GM12864 (cell line): ENCODE measurements around the gene ASS1.
A peak's percentile ranks its signal among the peaks of the same experiment; 100 is the strongest.
"Not testable (repeated sequence)": the region's sequence is repeated elsewhere in the genome, so short reads cannot be mapped to it uniquely, and the experiment has no call there.

Source experiments
- DNase-seq: peaks from one replicate; pipeline ENCODE4 v3.0.0-alpha.2; 2011; ENCODE audit warnings: low read depth
- H3K4me3 ChIP-seq: 2 replicates; pipeline ENCODE4 v1.5.1; 2011; ENCODE audit warnings: mild to moderate bottlenecking, low read depth, low read length, control low read depth
- CTCF ChIP-seq: IDR thresholded peaks from 2 replicates; pipeline ENCODE4 v1.5.1; 2011; ENCODE audit warnings: low read depth, mild to moderate bottlenecking, moderate library complexity, low read length, control low read depth, inconsistent platforms; ENCODE audit errors: missing control alignments

Gene ASS1

DNA sequence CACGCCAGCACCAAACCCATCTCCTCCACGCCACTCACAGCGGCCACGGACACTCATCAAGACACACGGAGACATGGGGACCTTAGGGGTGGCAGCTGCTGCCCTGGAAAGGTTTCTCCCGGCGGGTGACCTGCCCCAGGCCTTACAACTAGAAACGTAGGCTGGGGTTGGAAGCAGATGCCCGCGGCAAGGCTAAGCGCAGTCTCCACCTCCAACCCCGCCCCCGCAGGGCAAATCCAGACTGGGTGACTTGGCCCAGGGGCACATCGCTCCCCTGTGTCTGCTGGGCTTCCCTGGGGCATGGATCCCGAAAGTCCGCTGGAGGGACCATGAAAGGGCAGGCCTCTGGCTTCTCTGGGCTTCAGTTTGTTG lies 12.0 kb upstream of the ASS1 start:
- no peak for DNase-seq
- H3K4me3 ChIP-seq = no peak overlapping the region
- TF ChIP-seq CTCF = no peak

GRCh38 chr9:130433168-130433946 lies 11.4 kb upstream of the ASS1 start:
- no peak for DNase-seq
- no peak overlapping the region for H3K4me3 ChIP-seq
- peak; percentile 55 for TF ChIP-seq CTCF

- H3K4me3 ChIP-seq = no peak overlapping the region
- no peak for TF ChIP-seq CTCF
- DNase-seq = no peak
Measured at GRCh38 chr9:130433947-130434262, 10.9 kb upstream of the ASS1 start.

DNA sequence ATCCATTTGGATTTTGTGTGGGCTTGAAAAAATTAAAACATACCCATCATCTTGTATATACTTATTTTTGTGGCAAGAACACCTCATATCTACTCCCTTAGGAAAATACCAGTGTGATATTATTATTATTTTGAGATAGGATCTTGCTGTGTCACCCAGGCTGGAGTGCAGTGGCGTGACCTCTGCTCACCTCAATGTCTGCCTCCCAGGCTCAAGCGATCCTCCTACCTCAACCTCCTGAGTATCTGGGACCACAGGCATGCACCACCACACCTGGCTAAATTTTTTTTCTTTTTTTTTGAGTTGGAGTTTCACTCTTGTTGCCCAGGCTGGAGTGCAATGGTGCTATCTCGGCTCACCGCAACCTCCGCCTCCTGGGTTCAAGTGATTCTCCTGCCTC lies 10.1 kb upstream of the ASS1 start:
- DNase-seq, H3K4me3 ChIP-seq: not testable (repeated sequence)

DNA sequence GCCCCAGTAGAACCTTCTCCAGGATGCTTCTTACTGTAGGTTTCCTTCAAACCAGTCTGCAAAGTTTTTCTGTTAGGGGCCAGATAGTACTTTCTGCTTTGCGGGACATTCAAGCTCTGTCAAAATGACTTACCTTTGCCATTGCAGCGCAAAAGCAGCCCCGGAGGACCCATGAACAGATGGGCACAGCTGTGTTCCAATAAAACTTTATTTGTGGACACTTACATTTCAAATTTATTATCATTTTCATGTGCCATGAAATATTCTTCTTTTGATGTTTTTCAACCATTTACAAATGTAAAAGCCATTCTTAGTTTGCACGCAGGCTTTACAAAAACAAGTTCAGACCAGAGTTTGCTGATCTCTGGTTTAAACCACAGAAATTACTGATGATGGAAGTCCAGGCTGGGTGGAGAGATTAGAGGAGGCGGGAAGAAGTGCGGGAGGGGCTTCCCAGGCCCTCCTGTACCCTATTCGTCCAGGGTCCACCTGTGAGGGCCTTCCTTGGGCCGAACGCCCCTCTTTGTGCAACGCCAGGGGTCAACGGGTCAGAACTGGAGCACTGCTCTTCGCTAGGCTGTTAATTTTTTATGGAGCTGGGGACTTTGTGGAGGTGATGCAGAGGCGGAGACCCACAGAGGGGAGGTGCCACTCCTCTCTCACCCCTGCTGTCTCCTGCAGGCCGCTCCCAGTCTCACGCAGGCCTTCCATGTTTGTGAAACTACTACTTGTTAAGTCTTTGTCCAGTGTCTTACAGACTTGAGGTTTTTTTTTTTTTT lies 7.6 kb upstream of the ASS1 start:
- no peak overlapping the region for H3K4me3 ChIP-seq
- DNase-seq = no peak
- TF ChIP-seq CTCF = no peak

DNA sequence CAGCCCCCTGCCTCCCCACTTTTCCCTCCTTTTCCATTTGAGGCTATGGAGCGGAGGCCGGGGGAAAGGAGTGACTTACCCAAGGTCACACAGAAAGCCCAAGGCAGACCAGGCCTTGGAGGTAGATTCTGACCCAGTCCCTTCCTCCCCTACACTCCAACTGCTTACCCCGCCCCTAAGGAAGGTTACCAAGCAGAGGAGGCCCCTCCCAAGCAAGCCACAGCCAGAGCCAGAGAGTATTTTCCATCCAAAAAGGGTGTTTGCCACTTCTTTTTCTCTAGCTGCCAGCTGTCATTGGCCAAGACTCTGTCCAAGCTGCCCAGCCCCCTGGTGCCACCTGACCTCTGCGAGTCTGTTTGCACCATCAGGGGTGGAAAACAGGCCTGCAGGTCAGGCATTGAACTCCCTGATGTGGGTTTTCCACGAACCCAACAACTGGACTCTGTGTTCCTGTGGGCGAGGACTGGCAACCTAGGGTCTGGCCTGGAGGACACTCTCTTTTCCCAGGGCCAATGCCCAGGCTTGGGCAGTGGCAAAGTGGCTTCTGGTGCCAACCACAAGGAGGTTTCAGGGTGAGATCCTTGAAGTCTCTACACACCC lies 6.3 kb upstream of the ASS1 start:
- DNase-seq = no peak
- no peak overlapping the region for H3K4me3 ChIP-seq
- TF ChIP-seq CTCF = no peak

DNA sequence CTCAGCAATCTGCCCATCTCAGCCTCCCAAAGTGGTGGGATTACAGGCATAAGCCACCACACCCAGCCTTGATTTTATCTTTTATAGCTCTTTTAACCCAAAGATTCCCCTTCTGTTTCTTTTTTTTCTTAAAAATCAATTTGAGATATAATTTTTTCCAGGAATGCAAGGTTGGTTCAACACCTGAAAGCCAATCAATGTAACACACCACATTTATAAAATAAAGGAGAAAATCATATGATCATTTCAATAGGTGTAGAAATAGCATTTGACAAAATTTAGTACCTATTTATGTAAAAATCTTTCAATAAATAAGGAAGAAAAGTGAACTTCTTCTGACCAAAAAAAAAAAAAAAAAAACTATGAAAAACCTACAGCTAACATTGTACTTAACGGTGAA lies 3.7 kb upstream of the ASS1 start:
- DNase-seq = no peak
- TF ChIP-seq CTCF = no peak
- H3K4me3 ChIP-seq = no peak overlapping the region
